HepG2 (cell line): ENCODE results near the gene PDLIM5. TPM values are rescaled to one million over a fixed set of nuclear protein-coding genes. Genes with fewer than 3 reads are reported as not detected.

Experiments used
- CBX1 ChIP-seq: IDR thresholded peaks from one replicate; pipeline ENCODE4 v1.6.1; 2016; ENCODE audit warnings: antibody characterized with exemption, low read depth
- CEBPG ChIP-seq: IDR thresholded peaks from 2 replicates; pipeline ENCODE4 v1.6.1; 2016
- HHEX ChIP-seq: IDR thresholded peaks from 2 replicates; pipeline ENCODE4 v1.6.1; 2016; ENCODE audit warnings: control low read depth
- NCOA2 ChIP-seq: sonication (generic); formaldehyde crosslinking; IDR thresholded peaks from 2 replicates; pipeline ENCODE4 v1.8.0; 2022; ENCODE audit warnings: inconsistent platforms
- NFYB ChIP-seq: sonication (generic); formaldehyde crosslinking; IDR thresholded peaks from 2 replicates; pipeline ENCODE4 v1.4.0; 2020; ENCODE audit warnings: missing genetic modification reagents
- NR2F2 ChIP-seq: IDR thresholded peaks from 2 replicates; pipeline ENCODE4 v1.6.1; 2012; ENCODE audit warnings: low read depth, inconsistent platforms, borderline replicate concordance
- RARA ChIP-seq: IDR thresholded peaks from 2 replicates; pipeline ENCODE4 v1.6.1; 2016; ENCODE audit warnings: missing genetic modification reagents, missing compliant biosample characterization
- RFX3 ChIP-seq: IDR thresholded peaks from 2 replicates; pipeline ENCODE4 v1.6.1; 2016; ENCODE audit warnings: missing biosample characterization, missing genetic modification reagents
- RXRB ChIP-seq: IDR thresholded peaks from 2 replicates; pipeline ENCODE4 v1.6.1; 2016; ENCODE audit warnings: borderline replicate concordance, missing genetic modification reagents, missing compliant biosample characterization
- SOX13 ChIP-seq, 3 experiments: fragments of 450-650 bp in 1 of 3; sonication (generic) in 1 of 3; formaldehyde crosslinking in 1 of 3; IDR thresholded peaks in 2 of 3; conservative IDR thresholded peaks in 1 of 3; 2 replicates each; pipeline versions ENCODE4 v1.5.0 to v1.6.1; 2016 to 2020; ENCODE audit warnings: antibody characterized with exemption in 1 of 3, mild to moderate bottlenecking in 1 of 3, missing compliant biosample characterization in 1 of 3, missing genetic modification reagents in 1 of 3, moderate library complexity in 1 of 3
- SOX5 ChIP-seq: IDR thresholded peaks from 2 replicates; pipeline ENCODE4 v1.6.1; 2016; ENCODE audit warnings: borderline replicate concordance
- ZBTB21 ChIP-seq: sonication (generic); formaldehyde crosslinking; IDR thresholded peaks from 2 replicates; pipeline ENCODE4 v1.4.0; 2020; ENCODE audit warnings: missing genetic modification reagents
- ZBTB7A ChIP-seq: sonication (generic); formaldehyde crosslinking; IDR thresholded peaks from 2 replicates; pipeline ENCODE4 v1.8.0; 2022; ENCODE audit warnings: mild to moderate bottlenecking, missing genetic modification reagents
- ZNF10 ChIP-seq: sonication (generic); formaldehyde crosslinking; IDR thresholded peaks from 2 replicates; pipeline ENCODE4 v1.4.0; 2020; ENCODE audit warnings: mild to moderate bottlenecking, low read depth, missing genetic modification reagents, borderline replicate concordance
- ZNF136 ChIP-seq: sonication (generic); formaldehyde crosslinking; IDR thresholded peaks from 2 replicates; pipeline ENCODE4 v1.8.1; 2022; ENCODE audit warnings: low read depth, mild to moderate bottlenecking, moderate library complexity, missing genetic modification reagents
- ZNF143 ChIP-seq: sonication (generic); formaldehyde crosslinking; IDR thresholded peaks from 2 replicates; pipeline ENCODE4 v1.4.0; 2020; ENCODE audit warnings: missing genetic modification reagents
- ZNF644 ChIP-seq: IDR thresholded peaks from 2 replicates; pipeline ENCODE4 v1.6.1; 2016; ENCODE audit warnings: low read depth
- ZNF672 ChIP-seq: sonication (generic); formaldehyde crosslinking; IDR thresholded peaks from 2 replicates; pipeline ENCODE4 v1.8.1; 2022; ENCODE audit warnings: missing genetic modification reagents
- ZNF737 ChIP-seq: sonication (generic); formaldehyde crosslinking; IDR thresholded peaks from 2 replicates; pipeline ENCODE4 v1.5.0; 2020; ENCODE audit warnings: missing genetic modification reagents, mild to moderate bottlenecking, borderline replicate concordance
- ZNF839 ChIP-seq: sonication (generic); formaldehyde crosslinking; IDR thresholded peaks from 2 replicates; pipeline ENCODE4 v1.4.0; 2020; ENCODE audit warnings: missing genetic modification reagents, mild to moderate bottlenecking, borderline replicate concordance
- polyA plus RNA-seq, 8 experiments: library from polyadenylated mRNA; depleted of rRNA in 3 of 8; stranded (reverse) in 7 of 8; unstranded in 1 of 8; fragments of >200 nt; fragmentation: Illumina TruSeq in 4 of 8; extraction: Trizol in 4 of 8; gene quantifications; 2 replicates each; pipeline versions ENCODE4 v1.2.1 to v1.2.3, GENCODE V29; 2011 to 2016; ENCODE audit warnings: low read depth in 4 of 8, missing spikeins in 1 of 8, mixed read lengths in 1 of 8; ENCODE audit not compliant: insufficient read depth in 1 of 8
- total RNA-seq, 5 experiments: library from RNA; depleted of rRNA; stranded (reverse); fragments of >200 nt; fragmentation: Illumina TruSeq; extraction: Trizol; gene quantifications; 2 replicates each; pipeline ENCODE4 v1.2.3, GENCODE V29; 2016; ENCODE audit warnings: low read depth in 1 of 5
- TF ChIP-seq, protein P1 (sequence below): sonication (generic); formaldehyde crosslinking; IDR thresholded peaks from 2 replicates; pipeline ENCODE4 v1.8.1; 2023; ENCODE audit warnings: missing genetic modification reagents, mild to moderate bottlenecking, borderline replicate concordance
- TF ChIP-seq, protein P2 (sequence below): sonication (generic); formaldehyde crosslinking; conservative IDR thresholded peaks from 2 replicates; pipeline ENCODE4 v1.8.0; 2022; ENCODE audit warnings: missing genetic modification reagents
- TF ChIP-seq, protein P3 (sequence below): sonication (generic); formaldehyde crosslinking; IDR thresholded peaks from 2 replicates; pipeline ENCODE4 v1.5.1; 2020; ENCODE audit warnings: mild to moderate bottlenecking, moderate library complexity, missing genetic modification reagents
- TF ChIP-seq, protein P4 (sequence below): sonication (generic); formaldehyde crosslinking; IDR thresholded peaks from 2 replicates; pipeline ENCODE4 v1.4.0; 2020; ENCODE audit warnings: missing genetic modification reagents, borderline replicate concordance
- TF ChIP-seq, protein P5 (sequence below): sonication (generic); formaldehyde crosslinking; IDR thresholded peaks from 2 replicates; pipeline ENCODE4 v1.5.0; 2020; ENCODE audit warnings: mild to moderate bottlenecking, missing genetic modification reagents, moderate library complexity

PDLIM5 gene
- total and polyA plus RNA-seq, 2 of the 13 experiments (the other 11 are each of a cell fraction or from before 2014, with no cell fraction given): 52.8 to 119 TPM

DNA sequence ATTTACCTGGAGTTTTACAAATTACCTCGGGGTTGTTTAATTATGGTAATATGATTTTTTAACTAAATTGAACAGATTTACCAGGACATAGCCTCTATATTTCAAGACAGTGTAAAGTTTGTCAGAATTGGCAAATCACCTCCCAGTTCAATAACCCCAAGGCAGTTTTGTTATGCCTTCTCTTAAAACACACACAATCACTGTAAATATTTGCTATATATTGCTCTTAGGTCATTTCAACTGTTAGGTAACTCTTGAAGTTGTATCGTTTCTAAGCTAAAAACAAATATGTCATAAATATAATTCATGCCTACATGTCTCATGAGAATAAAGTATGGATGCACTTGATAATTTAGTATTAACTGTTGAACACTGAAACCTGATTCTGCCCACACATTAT lies 24.1 kb downstream of the PDLIM5 start (continued):
- TF ChIP-seq SOX13 (IDR thresholded peaks at IDR 0.05): no peak
- TF ChIP-seq SOX13 (CRISPR knock-in tag; conservative IDR thresholded peaks at IDR 0.05 in 1 of 2, IDR thresholded peaks at IDR 0.05 in 1 of 2): peak in 1 of 2 experiments; percentile 77; a peak in 2 of 4 replicates
- TF ChIP-seq NCOA2 (CRISPR knock-in tag): peak; percentile 65; the same call in 1 of the 2 replicates
- TF ChIP-seq ZNF143 (CRISPR knock-in tag): no peak
- no peak for TF ChIP-seq ZNF737
- TF ChIP-seq ZNF136 (CRISPR knock-in tag): no peak
- peak; percentile 35; the same call in 1 of the 2 replicates for TF ChIP-seq HHEX (CRISPR knock-in tag)
- no peak for TF ChIP-seq NFYB
- 0 out of 2 replicates have a peak, but pooled peaks have one; percentile 26 for TF ChIP-seq ZNF644 (CRISPR knock-in tag)
- peak; percentile 79 for TF ChIP-seq RARA (CRISPR knock-in tag)
- TF ChIP-seq SOX5 (CRISPR knock-in tag): peak; percentile 70; the same call in 1 of the 2 replicates
- TF ChIP-seq, protein P1, sequence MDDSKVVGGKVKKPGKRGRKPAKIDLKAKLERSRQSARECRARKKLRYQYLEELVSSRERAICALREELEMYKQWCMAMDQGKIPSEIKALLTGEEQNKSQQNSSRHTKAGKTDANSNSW (CRISPR knock-in tag): no peak
- TF ChIP-seq, protein P2, sequence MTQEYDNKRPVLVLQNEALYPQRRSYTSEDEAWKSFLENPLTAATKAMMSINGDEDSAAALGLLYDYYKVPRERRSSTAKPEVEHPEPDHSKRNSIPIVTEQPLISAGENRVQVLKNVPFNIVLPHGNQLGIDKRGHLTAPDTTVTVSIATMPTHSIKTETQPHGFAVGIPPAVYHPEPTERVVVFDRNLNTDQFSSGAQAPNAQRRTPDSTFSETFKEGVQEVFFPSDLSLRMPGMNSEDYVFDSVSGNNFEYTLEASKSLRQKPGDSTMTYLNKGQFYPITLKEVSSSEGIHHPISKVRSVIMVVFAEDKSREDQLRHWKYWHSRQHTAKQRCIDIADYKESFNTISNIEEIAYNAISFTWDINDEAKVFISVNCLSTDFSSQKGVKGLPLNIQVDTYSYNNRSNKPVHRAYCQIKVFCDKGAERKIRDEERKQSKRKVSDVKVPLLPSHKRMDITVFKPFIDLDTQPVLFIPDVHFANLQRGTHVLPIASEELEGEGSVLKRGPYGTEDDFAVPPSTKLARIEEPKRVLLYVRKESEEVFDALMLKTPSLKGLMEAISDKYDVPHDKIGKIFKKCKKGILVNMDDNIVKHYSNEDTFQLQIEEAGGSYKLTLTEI (CRISPR knock-in tag): no peak
- peak; percentile 64 for TF ChIP-seq CEBPG
- TF ChIP-seq ZNF839 (CRISPR knock-in tag): no peak
- no peak for TF ChIP-seq ZBTB7A
- TF ChIP-seq RFX3 (CRISPR knock-in tag): no peak
- TF ChIP-seq, protein P3, sequence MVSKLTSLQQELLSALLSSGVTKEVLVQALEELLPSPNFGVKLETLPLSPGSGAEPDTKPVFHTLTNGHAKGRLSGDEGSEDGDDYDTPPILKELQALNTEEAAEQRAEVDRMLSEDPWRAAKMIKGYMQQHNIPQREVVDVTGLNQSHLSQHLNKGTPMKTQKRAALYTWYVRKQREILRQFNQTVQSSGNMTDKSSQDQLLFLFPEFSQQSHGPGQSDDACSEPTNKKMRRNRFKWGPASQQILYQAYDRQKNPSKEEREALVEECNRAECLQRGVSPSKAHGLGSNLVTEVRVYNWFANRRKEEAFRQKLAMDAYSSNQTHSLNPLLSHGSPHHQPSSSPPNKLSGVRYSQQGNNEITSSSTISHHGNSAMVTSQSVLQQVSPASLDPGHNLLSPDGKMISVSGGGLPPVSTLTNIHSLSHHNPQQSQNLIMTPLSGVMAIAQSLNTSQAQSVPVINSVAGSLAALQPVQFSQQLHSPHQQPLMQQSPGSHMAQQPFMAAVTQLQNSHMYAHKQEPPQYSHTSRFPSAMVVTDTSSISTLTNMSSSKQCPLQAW (CRISPR knock-in tag): no peak
- TF ChIP-seq, protein P4, sequence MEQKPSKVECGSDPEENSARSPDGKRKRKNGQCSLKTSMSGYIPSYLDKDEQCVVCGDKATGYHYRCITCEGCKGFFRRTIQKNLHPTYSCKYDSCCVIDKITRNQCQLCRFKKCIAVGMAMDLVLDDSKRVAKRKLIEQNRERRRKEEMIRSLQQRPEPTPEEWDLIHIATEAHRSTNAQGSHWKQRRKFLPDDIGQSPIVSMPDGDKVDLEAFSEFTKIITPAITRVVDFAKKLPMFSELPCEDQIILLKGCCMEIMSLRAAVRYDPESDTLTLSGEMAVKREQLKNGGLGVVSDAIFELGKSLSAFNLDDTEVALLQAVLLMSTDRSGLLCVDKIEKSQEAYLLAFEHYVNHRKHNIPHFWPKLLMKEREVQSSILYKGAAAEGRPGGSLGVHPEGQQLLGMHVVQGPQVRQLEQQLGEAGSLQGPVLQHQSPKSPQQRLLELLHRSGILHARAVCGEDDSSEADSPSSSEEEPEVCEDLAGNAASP: 0 out of 2 replicates have a peak, but pooled peaks have one; percentile 32
- TF ChIP-seq NR2F2: peak; percentile 56; the same call in 1 of the 2 replicates
- TF ChIP-seq RXRB (CRISPR knock-in tag): peak; percentile 93
- TF ChIP-seq ZNF10 (CRISPR knock-in tag): no peak
- no peak for TF ChIP-seq ZNF672 (CRISPR knock-in tag)
- TF ChIP-seq CBX1: no peak
- TF ChIP-seq, protein P5, sequence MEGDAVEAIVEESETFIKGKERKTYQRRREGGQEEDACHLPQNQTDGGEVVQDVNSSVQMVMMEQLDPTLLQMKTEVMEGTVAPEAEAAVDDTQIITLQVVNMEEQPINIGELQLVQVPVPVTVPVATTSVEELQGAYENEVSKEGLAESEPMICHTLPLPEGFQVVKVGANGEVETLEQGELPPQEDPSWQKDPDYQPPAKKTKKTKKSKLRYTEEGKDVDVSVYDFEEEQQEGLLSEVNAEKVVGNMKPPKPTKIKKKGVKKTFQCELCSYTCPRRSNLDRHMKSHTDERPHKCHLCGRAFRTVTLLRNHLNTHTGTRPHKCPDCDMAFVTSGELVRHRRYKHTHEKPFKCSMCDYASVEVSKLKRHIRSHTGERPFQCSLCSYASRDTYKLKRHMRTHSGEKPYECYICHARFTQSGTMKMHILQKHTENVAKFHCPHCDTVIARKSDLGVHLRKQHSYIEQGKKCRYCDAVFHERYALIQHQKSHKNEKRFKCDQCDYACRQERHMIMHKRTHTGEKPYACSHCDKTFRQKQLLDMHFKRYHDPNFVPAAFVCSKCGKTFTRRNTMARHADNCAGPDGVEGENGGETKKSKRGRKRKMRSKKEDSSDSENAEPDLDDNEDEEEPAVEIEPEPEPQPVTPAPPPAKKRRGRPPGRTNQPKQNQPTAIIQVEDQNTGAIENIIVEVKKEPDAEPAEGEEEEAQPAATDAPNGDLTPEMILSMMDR (CRISPR knock-in tag): no peak
- TF ChIP-seq ZBTB21 (CRISPR knock-in tag): no peak
